Measurements from ENCODE around the gene PRKCSH. TPM values are rescaled to one million over a fixed set of nuclear protein-coding genes. Genes with fewer than 3 reads are reported as not detected.

PRKCSH gene
- total RNA-seq, 1 donor from 2014 or later = 318 TPM

GRCh38 chr19:11475861-11476260 is 40.4 kb downstream of the PRKCSH start:
- Mint-ChIP-seq H3K4me3 (ENCODE audit: unreplicated experiment) (no peak overlapping the region), H3K4me1 (ENCODE audit: low read depth) (peaks cover 4% of the 10 kb centered on the region)

GRCh38 chr19:11478167-11479089 is 43.0 kb downstream of the PRKCSH start:
- Mint-ChIP-seq H3K27me3 (ENCODE audit: low read depth) (peaks cover 27% of the 10 kb centered on the region), H3K4me3 (ENCODE audit: unreplicated experiment) (no peak overlapping the region), H3K9me3 (ENCODE audit: low read depth) (no peaks in the 10 kb centered on the region), H3K36me3 (ENCODE audit: low read depth) (no peaks in the 10 kb centered on the region), H3K27ac (ENCODE audit: unreplicated experiment) (no peak overlapping the region), H3K4me1 (ENCODE audit: low read depth) (peaks cover 13% of the 10 kb centered on the region)
- no peak for TF ChIP-seq CTCF (IDR thresholded peaks at IDR 0.05)
- no peak for DNase-seq (ENCODE audit: low spot score)

More at GRCh38 chr19:11475861-11476260, 40.4 kb downstream of the PRKCSH start:
- H3K9me3 Mint-ChIP-seq (ENCODE audit: low read depth) = no peaks in the 10 kb centered on the region
- DNase-seq (ENCODE audit: low spot score) = no peak
- no peak overlapping the region for H3K27ac Mint-ChIP-seq (ENCODE audit: unreplicated experiment)
- H3K27me3 Mint-ChIP-seq (ENCODE audit: low read depth) = peaks cover 21% of the 10 kb centered on the region
- no peaks in the 10 kb centered on the region for H3K36me3 Mint-ChIP-seq (ENCODE audit: low read depth)
- TF ChIP-seq CTCF (IDR thresholded peaks at IDR 0.05) = no peak

GRCh38 chr19:11479090-11479897 is 43.9 kb downstream of the PRKCSH start:
- H3K27me3 Mint-ChIP-seq (ENCODE audit: low read depth) = peaks cover 26% of the 10 kb centered on the region
- H3K27ac Mint-ChIP-seq (ENCODE audit: unreplicated experiment) = no peak overlapping the region

GRCh38 chr19:11479898-11480714 is 44.7 kb downstream of the PRKCSH start:
- peaks cover 13% of the 10 kb centered on the region for H3K4me1 Mint-ChIP-seq (ENCODE audit: low read depth)
- TF ChIP-seq CTCF (IDR thresholded peaks at IDR 0.05) = no peak
- DNase-seq (ENCODE audit: low spot score) = no peak
- H3K27me3 Mint-ChIP-seq (ENCODE audit: low read depth) = peaks cover 26% of the 10 kb centered on the region
- no peak overlapping the region for H3K27ac Mint-ChIP-seq (ENCODE audit: unreplicated experiment)
- no peaks in the 10 kb centered on the region for H3K9me3 Mint-ChIP-seq (ENCODE audit: low read depth)
- H3K36me3 Mint-ChIP-seq (ENCODE audit: low read depth) = peaks cover 3% of the 10 kb centered on the region
- H3K4me3 Mint-ChIP-seq (ENCODE audit: unreplicated experiment) = no peak overlapping the region

More at GRCh38 chr19:11479090-11479897, 43.9 kb downstream of the PRKCSH start:
- H3K9me3 Mint-ChIP-seq (ENCODE audit: low read depth) = no peaks in the 10 kb centered on the region
- peaks cover 13% of the 10 kb centered on the region for H3K4me1 Mint-ChIP-seq (ENCODE audit: low read depth)
- no peak for DNase-seq (ENCODE audit: low spot score)
- H3K36me3 Mint-ChIP-seq (ENCODE audit: low read depth) = peaks cover 3% of the 10 kb centered on the region
- TF ChIP-seq CTCF (IDR thresholded peaks at IDR 0.05) = no peak
- H3K4me3 Mint-ChIP-seq (ENCODE audit: unreplicated experiment) = peak overlapping the region; percentile 48

Measured in chondrocyte (in vitro differentiated cells).